Thyroid gland (tissue), 4 donors: ENCODE measurements around the gene TAC4. TPM values are rescaled to one million over a fixed set of nuclear protein-coding genes. Genes with fewer than 3 reads are reported as not detected.

ENCODE experiments used
- DNase-seq, 2 donors: peaks; one replicate each; pipeline ENCODE4 v3.0.0-alpha.2; 2019
- H3K27ac ChIP-seq, 3 donors: fragments of 200-600 bp; sonication (generic); 1 replicate in 2 of 3; 2 replicates in 1 of 3; pipeline ENCODE4 v1.5.1; 2016 to 2019; ENCODE audit warnings: mild to moderate bottlenecking in 1 of 3, moderate library complexity in 1 of 3
- H3K27me3 ChIP-seq: fragments of 200-600 bp; sonication (generic); one replicate; pipeline ENCODE4 v1.5.1; 2019
- H3K36me3 ChIP-seq, 2 donors: fragments of 200-600 bp; sonication (generic); one replicate each; pipeline ENCODE4 v1.5.1; 2016 to 2019
- H3K4me1 ChIP-seq, 2 donors: fragments of 200-600 bp; sonication (generic); one replicate each; pipeline ENCODE4 v1.5.1; 2017 to 2019
- H3K4me3 ChIP-seq, 3 donors: fragments of 200-600 bp; sonication (generic); replicated peaks in 1 of 3; 1 replicate in 2 of 3; 2 replicates in 1 of 3; pipeline ENCODE4 v1.5.1; 2016; ENCODE audit warnings: mild to moderate bottlenecking in 1 of 3
- H3K9me3 ChIP-seq: fragments of 200-600 bp; sonication (generic); one replicate; pipeline ENCODE4 v1.5.1; 2017
- POLR2A ChIP-seq, 2 donors: fragments of 450-650 bp; IDR thresholded peaks; one replicate each; pipeline ENCODE4 v1.6.1; 2017; ENCODE audit warnings: antibody characterized with exemption in 2 of 2, mild to moderate bottlenecking in 2 of 2, moderate library complexity in 1 of 2
- WGBS, 2 donors: methylation state at CpG; one replicate each; pipeline ENCODE4 v1.1.5; 2017; 5-methylcytosine and 5-hydroxymethylcytosine counted together
- intact Hi-C: fragments of 100-400 bp; cut with DNase I; formaldehyde crosslinking; loops from one replicate; pipeline ENCODE4 v1.15.1; 2023
- total RNA-seq, 4 donors: library from RNA; depleted of rRNA; stranded (reverse); fragments of >200 nt; gene quantifications; one replicate each; pipeline ENCODE4 v1.2.3, GENCODE V29; 2016
- TF ChIP-seq, protein P1 (sequence below), 6 experiments: fragments of 200-600 bp in 3 of 6; fragments of 450-650 bp in 3 of 6; sonication (generic) in 3 of 6; IDR thresholded peaks; one replicate each; pipeline ENCODE4 v1.5.1; 2016 to 2019; ENCODE audit warnings: antibody characterized with exemption in 6 of 6, mild to moderate bottlenecking in 2 of 6, inconsistent platforms in 1 of 6, moderate library complexity in 1 of 6

The TAC4 gene
- total RNA-seq, 4 donors from 2014 or later: not detected

DNA sequence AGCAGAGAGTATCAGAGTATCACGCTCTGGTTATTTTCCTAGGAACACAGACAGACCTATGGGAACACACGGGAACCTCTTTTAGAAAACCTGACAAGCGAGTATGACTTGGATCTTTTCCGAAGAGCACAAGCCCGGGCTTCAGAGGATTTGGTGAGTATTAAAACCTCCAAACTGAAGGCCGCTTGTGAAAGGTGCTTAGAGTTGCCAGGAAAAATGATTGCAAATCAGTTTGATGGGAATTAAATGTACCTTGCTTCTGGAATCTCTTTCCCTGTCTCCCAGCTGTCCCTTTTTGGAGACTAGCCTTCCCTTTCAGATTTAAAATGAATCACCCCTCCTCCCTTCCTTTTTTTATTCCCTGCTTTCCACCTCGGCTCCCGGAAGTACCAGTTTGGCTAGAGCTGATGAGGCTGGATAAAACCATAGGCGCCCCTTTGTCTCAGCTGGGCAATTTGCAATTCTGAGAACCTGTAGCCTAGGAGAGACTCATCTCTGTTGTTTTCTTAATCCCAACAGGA lies 32.0 kb downstream of the TAC4 start:
- no peak for TF ChIP-seq POLR2A (IDR thresholded peaks at IDR 0.05)
- TF ChIP-seq, protein P1, sequence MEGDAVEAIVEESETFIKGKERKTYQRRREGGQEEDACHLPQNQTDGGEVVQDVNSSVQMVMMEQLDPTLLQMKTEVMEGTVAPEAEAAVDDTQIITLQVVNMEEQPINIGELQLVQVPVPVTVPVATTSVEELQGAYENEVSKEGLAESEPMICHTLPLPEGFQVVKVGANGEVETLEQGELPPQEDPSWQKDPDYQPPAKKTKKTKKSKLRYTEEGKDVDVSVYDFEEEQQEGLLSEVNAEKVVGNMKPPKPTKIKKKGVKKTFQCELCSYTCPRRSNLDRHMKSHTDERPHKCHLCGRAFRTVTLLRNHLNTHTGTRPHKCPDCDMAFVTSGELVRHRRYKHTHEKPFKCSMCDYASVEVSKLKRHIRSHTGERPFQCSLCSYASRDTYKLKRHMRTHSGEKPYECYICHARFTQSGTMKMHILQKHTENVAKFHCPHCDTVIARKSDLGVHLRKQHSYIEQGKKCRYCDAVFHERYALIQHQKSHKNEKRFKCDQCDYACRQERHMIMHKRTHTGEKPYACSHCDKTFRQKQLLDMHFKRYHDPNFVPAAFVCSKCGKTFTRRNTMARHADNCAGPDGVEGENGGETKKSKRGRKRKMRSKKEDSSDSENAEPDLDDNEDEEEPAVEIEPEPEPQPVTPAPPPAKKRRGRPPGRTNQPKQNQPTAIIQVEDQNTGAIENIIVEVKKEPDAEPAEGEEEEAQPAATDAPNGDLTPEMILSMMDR (IDR thresholded peaks at IDR 0.05): no peak
- intact Hi-C loops: no loop called here
- H3K36me3 ChIP-seq: peaks cover 20 to 26% of the 10 kb centered on the region in 2 donors
- H3K9me3 ChIP-seq: no peaks in the 10 kb centered on the region
- H3K27ac ChIP-seq: peak overlapping the region; percentile 70 to 86 (median 86)
- DNase-seq: peak; percentile 61 to 62
- peaks cover 43 to 47% of the 10 kb centered on the region in 2 donors for H3K4me1 ChIP-seq
- H3K4me3 ChIP-seq: no peak overlapping the region
- 29 to 31% methylated on average over 9 of the region's 9 CpGs for WGBS, 2 donors
- no peaks in the 10 kb centered on the region for H3K27me3 ChIP-seq

DNA sequence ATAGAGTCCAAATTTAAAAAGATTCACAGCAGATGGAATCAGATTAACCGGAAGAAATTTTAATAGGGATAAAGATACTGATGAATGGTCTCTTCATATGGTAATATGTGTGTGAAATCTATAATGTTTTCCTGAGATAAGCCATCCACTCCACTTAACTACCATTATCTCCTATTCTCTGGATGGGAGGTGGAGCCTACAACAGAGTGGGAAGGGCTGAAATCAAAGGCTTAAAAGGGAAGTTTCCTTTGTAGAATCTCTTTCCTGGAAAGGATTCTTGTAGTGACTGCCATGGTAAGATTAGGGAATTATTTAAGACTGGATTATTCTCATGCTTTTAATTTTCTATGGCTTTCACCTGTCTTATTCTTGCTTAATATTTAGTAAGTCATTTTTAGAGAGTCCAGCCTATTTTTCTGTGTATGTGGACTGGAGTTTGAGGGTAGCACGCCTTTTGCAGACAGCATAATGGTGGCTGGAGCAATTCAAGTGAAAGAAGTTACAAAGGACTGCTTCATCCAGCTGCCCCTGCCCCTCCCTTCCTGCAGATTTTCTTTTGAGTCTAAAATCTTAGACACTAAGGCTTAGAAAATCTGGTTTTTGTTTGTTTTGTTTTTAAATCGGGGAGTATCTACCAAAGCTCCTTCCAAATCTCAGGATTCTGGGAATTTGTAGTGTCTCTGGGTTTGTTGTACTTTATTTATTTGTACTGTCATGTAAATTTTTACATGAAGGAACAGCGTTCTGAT lies 32.9 kb downstream of the TAC4 start:
- peaks cover 22 to 27% of the 10 kb centered on the region in 2 donors for H3K36me3 ChIP-seq
- DNase-seq: peak in 1 of 2 donors; percentile 12
- no peaks in the 10 kb centered on the region for H3K27me3 ChIP-seq
- intact Hi-C loops: no loop called here
- peaks cover 43 to 47% of the 10 kb centered on the region in 2 donors for H3K4me1 ChIP-seq
- no peak for TF ChIP-seq POLR2A (IDR thresholded peaks at IDR 0.05)
- TF ChIP-seq, protein P1 (IDR thresholded peaks at IDR 0.05): no peak
- no peaks in the 10 kb centered on the region for H3K9me3 ChIP-seq
- H3K4me3 ChIP-seq: no peak overlapping the region
- peak overlapping the region; percentile 70 to 86 (median 86) for H3K27ac ChIP-seq
- WGBS, 2 donors: 54 to 57% methylated on average over 4 of the region's 4 CpGs

GRCh38 chr17:49809056-49809455 lies 38.8 kb downstream of the TAC4 start:
- Histone ChIP-seq H3K4me3 (no peak overlapping the region), H3K27me3 (no peaks in the 10 kb centered on the region), H3K27ac (no peak overlapping the region), H3K4me1 (peaks cover 8 to 10% of the 10 kb centered on the region in 2 donors), H3K9me3 (no peaks in the 10 kb centered on the region), H3K36me3 (peaks cover 31 to 37% of the 10 kb centered on the region in 2 donors)
- intact Hi-C loops: no loop called here
- no peak for TF ChIP-seq POLR2A (IDR thresholded peaks at IDR 0.05)
- TF ChIP-seq, protein P1 (IDR thresholded peaks at IDR 0.05): no peak
- WGBS, 2 donors: 73 to 79% methylated on average over 4 of the region's 4 CpGs
- no peak for DNase-seq

- intact Hi-C loops: no loop called here
- 88 to 96% methylated on average over 2 of the region's 2 CpGs for WGBS, 2 donors
- H3K4me3 ChIP-seq: no peak overlapping the region
- peaks cover 21 to 39% of the 10 kb centered on the region in 2 donors for H3K36me3 ChIP-seq
- H3K27me3 ChIP-seq: no peaks in the 10 kb centered on the region
- H3K4me1 ChIP-seq: peaks cover 42 to 50% of the 10 kb centered on the region in 2 donors
- no peaks in the 10 kb centered on the region for H3K9me3 ChIP-seq
- DNase-seq: no peak
- H3K27ac ChIP-seq: peak overlapping the region in 1 of 3 donors; percentile 73
- TF ChIP-seq POLR2A (IDR thresholded peaks at IDR 0.05): no peak
- TF ChIP-seq, protein P1 (IDR thresholded peaks at IDR 0.05): no peak
These were observed 49.1 kb downstream of the TAC4 start for GRCh38 chr17:49798738-49799137.

DNA sequence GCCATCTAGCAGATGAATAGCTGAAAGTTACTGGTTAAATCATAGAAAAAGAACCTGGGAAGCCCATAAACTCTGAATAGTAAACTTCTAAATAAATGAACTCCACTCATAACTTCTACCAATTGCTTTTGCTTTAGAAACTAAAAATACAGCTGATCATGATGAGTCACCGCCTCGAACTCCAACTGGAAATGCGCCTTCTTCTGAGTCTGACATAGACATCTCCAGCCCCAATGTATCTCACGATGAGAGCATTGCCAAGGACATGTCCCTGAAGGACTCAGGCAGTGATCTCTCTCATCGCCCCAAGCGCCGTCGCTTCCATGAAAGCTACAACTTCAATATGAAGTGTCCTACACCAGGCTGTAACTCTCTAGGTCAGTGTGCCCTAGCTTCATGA lies 49.7 kb downstream of the TAC4 start:
- WGBS, 2 donors: 89 to 96% methylated on average over 8 of the region's 8 CpGs
- Histone ChIP-seq H3K27ac (peak overlapping the region in 2 of 3 donors; percentile 41 to 73), H3K4me3 (no peak overlapping the region), H3K9me3 (no peaks in the 10 kb centered on the region), H3K27me3 (no peaks in the 10 kb centered on the region), H3K36me3 (peaks cover 21 to 39% of the 10 kb centered on the region in 2 donors), H3K4me1 (peaks cover 47 to 55% of the 10 kb centered on the region in 2 donors)
- intact Hi-C loops: no loop called here
- DNase-seq: no peak
- TF ChIP-seq POLR2A (IDR thresholded peaks at IDR 0.05): no peak
- TF ChIP-seq, protein P1 (IDR thresholded peaks at IDR 0.05): no peak
